Stimulated activated CD4-positive, alpha-beta T cell treated with anti-CD3 and anti-CD28 coated beads, Interleukin-1b, Interleukin-23, amount 100 ng/mL, for 1 hour (primary cell): ENCODE data around the gene FBXO46.
"Not testable (repeated sequence)": the region's sequence is repeated elsewhere in the genome, so short reads cannot be mapped to it uniquely, and the experiment has no call there.

ENCODE experiments used
- DNase-seq, 2 donors: peaks; one replicate each; pipeline ENCODE4 v3.0.0-alpha.2; 2020; ENCODE audit warnings: low read depth in 2 of 2

Gene FBXO46

GRCh38 chr19:45766296-45766868 is 35.7 kb upstream of the FBXO46 start:
- DNase-seq = no peak

GRCh38 chr19:45765702-45766295 is 35.1 kb upstream of the FBXO46 start:
- DNase-seq = no peak

GRCh38 chr19:45764945-45765701 is 34.4 kb upstream of the FBXO46 start:
- no peak for DNase-seq

GRCh38 chr19:45764475-45764874 is 33.8 kb upstream of the FBXO46 start:
- DNase-seq = no peak

- no peak for DNase-seq
Observed at GRCh38 chr19:45763691-45764294, 33.1 kb upstream of the FBXO46 start.

- DNase-seq = no peak
Observed at GRCh38 chr19:45762870-45763631, 32.4 kb upstream of the FBXO46 start.

- no peak for DNase-seq
Observed at GRCh38 chr19:45761714-45762113, 31.0 kb upstream of the FBXO46 start.

GRCh38 chr19:45758921-45759320 is 28.2 kb upstream of the FBXO46 start:
- no peak for DNase-seq

GRCh38 chr19:45757695-45758094 is 27.0 kb upstream of the FBXO46 start:
- no peak for DNase-seq

- no peak for DNase-seq
Observed at GRCh38 chr19:45754323-45754722, 23.6 kb upstream of the FBXO46 start.

GRCh38 chr19:45753548-45753947 is 22.9 kb upstream of the FBXO46 start:
- DNase-seq = no peak

- DNase-seq = no peak
Observed at GRCh38 chr19:45752639-45753038, 21.9 kb upstream of the FBXO46 start.

- DNase-seq = not testable (repeated sequence)
Observed at GRCh38 chr19:45751483-45751882, 20.8 kb upstream of the FBXO46 start.

- no peak for DNase-seq
Observed at GRCh38 chr19:45747513-45747912, 16.8 kb upstream of the FBXO46 start.

GRCh38 chr19:45746866-45747265 is 16.2 kb upstream of the FBXO46 start:
- no peak for DNase-seq

- no peak for DNase-seq
Observed at GRCh38 chr19:45745606-45746005, 14.9 kb upstream of the FBXO46 start.

- DNase-seq = no peak
Observed at GRCh38 chr19:45742969-45743368, 12.3 kb upstream of the FBXO46 start.

GRCh38 chr19:45739498-45740439 is 9.1 kb upstream of the FBXO46 start:
- no peak for DNase-seq

- no peak for DNase-seq
Observed at GRCh38 chr19:45733160-45733810, 2.6 kb upstream of the FBXO46 start, which contains the start of gene MEIOSIN. Gene MEIOSIN, plus strand, starts transcription at chr19:45733439. Its CDS starts 1,938 bp downstream, at chr19:45735377.

GRCh38 chr19:45729800-45730290 is 851 bp downstream of the FBXO46 start:
- no peak for DNase-seq
